ENCODE measurements around the gene TPH1. TPM values are rescaled to one million over a fixed set of nuclear protein-coding genes. Genes with fewer than 3 reads are reported as not detected.

Gene TPH1
- 0.20 TPM for total RNA-seq

DNA sequence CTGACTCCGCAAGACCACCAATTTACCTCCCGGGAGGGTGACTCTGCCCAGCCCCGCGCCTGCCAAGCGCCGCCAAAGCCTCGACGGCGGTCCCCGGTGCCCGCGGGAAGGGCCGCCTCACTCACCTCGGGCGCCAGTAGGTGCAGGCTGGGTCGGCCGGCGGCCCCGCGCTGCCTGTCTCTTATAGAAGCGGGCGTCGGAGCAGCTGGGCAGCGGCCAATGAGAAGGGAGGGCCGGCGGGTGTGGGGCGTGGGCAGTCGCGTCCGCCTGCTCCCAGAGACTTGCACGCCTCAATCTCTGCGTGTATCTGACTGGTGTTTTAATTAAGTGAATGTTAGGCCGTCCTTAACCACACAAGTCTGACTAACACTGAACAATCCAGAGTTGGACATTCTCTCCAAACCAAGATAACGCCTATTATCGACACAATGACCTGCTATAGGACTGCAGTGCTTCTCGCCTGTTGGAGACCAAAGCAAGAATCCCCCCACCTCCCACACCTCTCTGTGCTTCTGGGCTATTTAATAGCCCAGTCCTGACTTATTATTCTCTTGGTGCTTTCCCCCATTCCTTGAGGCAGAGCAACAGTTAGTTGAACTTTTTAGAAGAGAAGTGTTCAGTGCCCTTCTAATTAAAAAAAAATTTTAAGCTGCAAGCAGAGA, at the start of gene TPH1:
TSS of gene TPH1 (minus strand) at position 154 of the 662 bp plus-strand sequence. CDS start 5,507 bp downstream, outside the sequence.
- DNase-seq, result no peak

DNA sequence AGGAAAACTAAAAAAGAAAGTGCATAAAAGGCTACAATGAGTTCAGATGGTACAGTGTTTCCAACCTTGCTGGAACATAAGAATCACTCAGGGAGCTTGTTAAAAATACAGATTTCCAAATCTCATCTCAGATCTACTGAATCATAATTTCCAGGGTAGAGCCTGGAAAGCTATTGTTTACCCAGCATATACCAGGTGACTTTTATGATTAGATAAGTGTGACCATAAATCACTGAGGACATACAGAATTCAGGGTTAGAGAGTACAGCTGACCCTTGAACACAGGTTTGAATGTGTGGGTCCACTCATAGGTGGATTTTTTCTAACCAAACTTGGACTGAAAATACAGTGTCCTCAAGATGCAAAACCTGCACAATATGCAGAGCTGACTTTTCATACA, 47.9 kb upstream of the TPH1 start:
- no peak for DNase-seq

DNA sequence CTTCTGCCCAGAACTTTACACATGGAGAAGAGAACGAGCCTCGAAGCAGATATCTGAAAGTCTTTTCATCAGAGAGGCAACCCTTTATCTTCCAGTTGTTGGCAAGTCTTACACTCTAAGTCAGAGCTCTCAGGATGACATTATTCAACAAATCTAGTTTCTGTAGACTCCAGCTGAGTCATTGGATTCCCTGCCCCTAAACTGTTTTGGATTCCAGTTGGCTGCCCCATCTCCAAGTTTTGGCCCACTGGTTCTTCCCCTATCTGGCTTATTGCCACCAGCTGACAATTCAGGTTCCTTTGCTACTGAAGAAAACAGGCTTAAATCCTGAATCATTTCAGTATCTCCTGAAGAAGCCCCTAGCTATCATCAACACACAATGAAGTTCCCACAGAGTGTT, 45.7 kb upstream of the TPH1 start:
- no peak for DNase-seq

DNA sequence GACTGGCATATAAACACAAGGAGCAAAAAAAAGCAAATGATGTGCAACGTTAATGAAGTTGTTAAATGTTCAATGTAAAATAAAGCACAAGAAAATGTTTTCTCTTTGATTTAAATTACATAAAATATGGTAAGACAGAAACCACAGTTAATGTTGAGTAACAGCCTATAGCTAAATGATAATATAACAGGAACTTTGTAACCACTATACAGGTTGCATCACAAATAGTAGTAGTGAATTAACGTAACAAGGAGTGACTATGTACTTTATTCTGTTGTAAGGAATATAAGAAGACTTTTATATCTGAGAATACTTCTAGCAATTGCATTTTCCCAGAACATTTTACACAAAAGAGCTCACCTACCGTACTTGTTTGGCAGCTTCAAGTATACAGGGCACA, 42.9 kb upstream of the TPH1 start:
- DNase-seq, result no peak

DNA sequence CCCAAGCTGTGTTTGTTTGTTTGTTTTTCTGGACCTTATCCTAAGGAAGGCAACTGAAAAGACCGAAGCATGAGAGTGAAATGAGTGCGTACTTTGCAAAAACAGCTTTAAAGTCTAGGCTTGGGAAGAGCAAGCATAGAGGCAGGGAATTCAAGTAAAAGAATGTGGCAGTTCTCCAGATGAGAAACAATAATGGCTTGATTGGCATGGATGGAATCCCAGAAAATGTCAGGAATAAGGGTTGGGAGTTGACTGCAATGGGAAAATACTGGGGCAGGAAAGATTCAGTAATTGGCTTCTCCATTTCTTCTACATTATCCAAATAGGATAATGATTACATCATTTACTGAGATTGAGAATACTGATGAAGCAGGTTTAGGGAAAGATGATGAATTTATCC, 42.3 kb upstream of the TPH1 start:
- DNase-seq, result no peak

DNA sequence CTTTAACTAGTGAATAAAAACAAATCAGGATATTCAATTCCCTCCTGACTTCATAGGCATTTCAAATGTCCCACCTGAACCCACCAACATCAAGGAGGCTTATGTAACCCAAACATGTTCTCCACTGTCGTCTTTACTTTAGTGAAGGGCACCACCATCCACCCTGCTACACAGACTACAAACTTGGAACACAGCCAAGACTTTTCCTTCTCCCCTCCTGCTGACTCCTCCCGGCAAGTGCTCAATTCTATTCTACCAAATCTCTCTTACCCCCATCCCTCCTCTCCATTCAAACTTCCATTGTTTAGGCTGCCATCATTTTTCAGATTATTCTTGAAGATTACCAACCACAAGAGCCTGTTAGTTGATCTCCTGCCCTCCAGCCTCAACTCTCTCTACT, 35.5 kb upstream of the TPH1 start:
- no peak for DNase-seq

DNA sequence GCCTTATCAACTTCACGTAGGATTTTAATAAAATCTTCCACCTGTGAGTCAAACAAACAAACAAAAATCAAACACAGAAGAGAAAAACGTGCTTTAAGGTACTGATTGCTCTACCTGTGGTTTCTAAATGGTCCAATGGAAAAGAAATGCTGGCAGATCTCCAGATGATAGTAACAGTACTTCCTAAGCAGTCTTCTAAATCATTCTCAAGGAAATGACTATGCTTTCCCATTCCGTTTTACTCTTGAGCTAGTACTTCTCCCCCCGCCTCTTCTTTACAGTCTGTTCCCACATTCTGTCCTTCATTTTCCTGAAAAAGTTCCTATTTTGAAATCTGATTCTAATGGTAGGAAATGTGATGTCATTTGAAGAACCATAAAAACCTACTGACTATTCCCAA, 34.4 kb upstream of the TPH1 start:
- no peak for DNase-seq

DNA sequence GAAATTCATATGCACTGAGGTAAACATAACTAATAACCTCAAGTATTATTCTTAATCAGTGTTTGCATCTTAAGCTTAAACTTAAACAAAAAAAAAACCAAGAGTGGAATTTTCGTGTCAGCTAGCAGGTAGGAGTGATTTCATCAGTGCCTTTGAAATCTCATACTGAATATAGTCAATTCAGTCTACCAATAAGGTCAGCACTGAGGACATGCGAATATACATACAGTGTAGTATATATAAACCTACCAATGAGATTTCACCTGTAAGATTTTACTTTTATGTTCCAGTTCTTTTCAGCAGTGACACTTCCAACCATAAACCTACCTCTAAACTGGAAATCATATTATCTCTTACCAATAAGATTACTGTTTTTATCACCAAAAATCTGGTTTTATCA, 32.8 kb upstream of the TPH1 start:
- no peak for DNase-seq

DNA sequence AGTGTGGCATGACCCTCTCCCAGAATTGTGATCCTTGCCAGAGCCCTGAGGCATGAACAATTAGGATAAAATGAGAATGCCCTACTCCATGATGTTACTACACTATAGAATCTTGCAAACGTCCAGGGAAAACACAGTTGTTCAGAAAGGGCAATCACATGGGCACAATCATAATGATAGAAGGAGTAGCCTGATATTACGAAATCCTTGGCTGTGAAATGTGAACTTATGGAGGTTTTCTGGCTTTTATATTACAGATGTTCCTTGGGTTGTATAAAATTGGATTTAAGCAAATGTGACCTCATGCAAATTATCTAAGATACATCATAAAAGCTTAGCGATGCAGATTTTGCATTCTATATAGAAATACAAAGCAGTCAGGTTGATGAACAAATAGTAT, 29.4 kb upstream of the TPH1 start:
- no peak for DNase-seq

DNA sequence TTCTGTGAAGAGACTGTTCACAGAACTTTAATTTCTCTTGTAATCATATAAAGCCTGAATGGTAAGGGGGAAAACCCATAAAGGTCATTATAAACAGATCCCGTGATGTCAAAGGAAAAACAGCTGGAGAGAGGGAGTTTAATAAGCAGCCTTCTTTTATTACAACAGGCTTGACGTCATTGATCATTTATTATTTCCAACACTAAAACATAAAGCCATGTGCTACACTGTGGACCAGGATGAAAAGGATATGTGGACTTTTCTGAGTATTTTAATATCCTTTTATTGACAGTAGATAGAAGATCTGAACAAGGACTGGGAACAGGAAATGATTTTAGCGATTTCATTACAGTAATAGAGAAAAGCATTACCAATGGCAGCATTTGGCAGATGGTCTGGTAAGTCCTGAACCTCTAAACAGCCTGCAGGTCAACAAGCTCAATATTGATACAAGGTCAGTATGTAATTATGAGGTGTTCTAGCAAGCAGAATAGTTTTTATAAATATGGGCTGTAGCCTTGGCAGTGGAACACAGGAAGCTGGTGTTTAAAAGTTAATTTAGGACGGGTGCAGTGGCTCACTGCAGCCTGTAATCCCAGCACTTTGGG, 25.1 kb upstream of the TPH1 start:
- no peak for DNase-seq

DNA sequence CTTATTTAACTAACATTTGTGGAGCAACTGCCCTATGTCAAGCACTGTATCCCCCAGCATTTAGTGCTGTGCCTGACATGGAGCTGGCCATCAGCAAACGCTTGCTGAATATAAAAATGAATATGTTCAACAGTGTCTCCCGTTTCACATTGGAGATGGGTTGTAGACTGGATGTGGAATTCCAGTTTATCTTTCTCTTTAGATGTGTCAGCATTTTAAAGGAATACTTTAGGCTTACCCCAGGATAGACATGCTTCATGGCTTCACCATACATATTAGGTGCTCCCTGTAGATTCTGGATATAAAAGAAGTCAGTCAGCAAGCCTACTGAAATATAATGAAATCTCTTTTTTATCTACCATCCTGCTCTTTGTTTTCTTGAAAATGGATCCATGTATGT, 21.3 kb upstream of the TPH1 start:
- no peak for DNase-seq

DNA sequence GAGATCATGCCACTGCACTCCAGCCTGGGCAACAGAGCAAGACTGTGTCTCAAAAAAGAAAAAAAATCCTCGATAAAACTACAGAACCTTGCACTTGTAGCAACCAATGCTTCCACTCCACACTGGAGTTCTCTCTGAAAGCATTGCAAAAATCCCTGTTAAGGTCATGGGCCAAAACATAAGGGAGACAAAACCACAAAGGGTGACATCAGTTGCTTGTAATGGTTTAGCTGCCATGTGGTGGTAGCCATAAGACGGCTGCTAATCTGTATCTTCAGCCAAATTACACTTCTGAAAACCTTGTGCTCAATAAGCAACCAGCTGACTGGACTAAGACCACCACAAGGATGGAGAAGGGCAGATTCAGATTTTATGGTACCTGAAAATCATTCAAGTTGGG, 20.6 kb upstream of the TPH1 start:
- no peak for DNase-seq

DNA sequence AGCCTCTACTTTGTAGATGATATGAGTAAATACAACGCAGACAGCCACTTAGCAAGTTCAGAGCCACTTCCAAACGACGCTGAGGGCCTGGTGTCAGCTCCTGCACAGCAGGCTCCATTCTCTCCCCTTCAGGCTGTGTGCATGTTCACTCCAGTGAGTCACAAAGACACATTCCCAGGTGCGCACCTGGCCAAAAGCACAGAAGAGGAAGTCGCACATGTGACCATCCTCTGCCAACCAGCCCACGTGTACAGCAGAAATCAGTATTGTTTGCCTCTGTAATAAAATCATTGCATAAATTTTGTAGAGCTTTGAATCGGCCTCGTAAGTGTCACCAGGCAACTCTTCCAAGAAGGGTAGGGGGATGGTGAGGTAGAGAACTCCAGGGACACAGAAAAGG, 19.5 kb upstream of the TPH1 start:
- DNase-seq, result no peak

DNA sequence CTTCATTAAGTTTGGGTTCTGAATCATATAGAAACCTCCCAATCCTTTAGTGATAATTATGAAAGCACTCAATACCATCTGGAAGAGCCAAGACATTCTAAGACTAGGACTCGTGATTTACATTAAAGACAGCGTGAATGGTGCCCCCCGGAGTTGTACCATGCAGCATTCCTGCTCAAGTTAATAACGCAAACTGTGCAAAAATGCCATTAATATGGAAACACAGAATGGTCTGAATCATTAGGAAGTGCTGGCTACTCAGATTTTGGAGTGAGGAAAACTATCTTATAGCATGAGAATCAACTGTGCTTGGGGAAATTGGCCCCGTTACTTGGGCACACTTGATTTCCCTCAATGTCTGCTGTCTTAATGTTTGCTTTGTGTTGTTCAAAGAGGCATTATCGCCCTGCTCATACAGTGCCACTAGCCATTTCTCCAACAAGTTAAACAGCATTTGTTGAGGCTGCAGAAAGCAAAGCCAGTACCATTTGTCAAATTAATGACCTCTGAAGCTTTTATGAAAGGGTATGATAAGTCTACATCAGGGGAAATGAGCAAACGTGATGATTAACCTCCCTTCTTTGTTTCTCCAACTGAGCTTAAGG, 18.5 kb upstream of the TPH1 start:
- no peak for DNase-seq

DNA sequence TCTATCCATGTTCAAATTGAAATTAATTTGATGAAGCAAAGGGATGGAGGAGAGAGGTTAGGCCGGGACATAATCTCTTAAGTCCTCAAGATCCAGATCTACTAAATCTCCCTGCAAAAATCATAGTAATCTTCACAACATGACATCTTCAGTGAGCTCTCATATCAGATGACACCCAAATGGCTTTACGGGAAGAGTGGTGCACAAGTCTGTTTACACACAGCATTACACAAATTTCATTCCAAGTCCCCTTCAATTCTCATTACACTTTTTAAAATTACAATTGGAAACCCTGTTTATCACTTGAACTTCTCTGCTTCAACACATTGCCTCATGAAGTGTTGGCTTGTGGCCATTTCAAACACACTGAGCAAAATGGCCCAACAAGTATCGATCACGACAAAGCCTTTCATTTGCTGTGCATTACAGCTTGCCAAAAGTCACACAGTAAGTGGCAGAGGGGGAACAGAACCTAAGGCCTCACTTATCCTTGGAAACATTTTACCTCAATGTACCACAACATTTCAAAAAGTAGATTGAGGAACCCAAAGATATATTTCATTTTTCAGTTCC, 17.9 kb upstream of the TPH1 start:
- DNase-seq, result no peak

DNA sequence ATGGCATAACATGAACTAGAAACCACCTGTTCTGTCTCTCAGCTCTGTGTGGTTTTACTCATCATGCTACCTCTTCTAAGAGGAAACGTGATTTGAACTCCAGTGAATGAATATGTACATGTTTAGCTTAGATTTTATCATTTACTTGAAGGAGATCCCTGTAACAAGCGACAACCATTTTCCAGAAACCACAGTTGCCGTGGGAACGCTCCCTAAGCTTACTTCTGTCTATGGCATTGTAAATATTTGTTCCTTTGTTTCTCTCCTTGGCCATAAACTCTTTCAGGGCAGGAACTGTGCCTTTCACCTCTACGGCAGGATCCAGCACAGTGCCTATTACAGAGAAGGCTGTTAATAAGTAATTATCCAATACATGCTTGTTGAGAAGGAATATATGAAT, 17.1 kb upstream of the TPH1 start:
- DNase-seq, result no peak

DNA sequence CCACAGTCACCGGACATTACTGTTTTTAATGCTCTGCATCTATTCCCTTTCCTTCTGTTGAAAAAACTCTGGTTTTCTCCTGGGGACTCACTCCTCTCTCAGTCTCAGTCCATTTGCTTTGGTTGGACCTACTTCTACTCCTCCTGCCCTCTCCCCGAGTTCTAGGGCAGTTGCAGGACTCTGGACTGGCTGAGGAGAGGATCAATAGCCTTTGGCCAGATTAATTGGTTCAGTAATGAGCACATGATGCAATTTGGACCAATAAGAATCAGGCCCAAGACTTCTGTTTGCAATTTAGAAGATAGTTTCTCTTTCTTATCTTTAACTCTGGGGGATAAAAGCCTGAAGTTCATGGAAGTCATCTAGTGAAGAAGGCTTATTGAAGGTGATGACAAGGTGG, 15.3 kb upstream of the TPH1 start:
- no peak for DNase-seq

DNA sequence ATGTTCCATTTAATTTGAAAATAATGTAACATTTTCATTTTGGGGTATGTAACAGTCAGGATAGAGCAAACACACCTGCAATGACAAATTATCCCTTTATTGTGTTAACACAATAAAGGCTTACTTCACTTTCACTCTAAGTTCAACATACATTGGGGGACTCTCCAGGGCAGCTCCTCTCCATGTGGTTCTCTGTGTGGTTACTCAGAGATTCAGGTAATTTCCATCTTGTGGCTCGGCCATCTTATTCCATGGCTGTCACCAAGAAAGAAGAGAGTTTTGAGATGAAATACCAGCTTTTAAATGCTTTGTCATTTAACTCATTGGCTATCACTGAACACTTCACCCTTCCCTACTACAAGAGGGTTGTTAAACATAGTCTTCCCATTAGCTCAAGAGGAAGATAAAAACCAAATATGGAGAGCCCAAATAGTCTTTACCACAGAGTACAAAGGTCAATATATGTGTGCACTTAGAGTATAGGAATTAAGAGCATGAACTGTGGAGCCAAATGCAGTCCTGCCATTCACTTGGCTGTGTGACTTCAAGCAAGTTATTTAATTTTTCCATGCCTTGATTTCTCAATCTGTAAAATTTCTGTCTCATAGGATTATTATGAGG, 10.6 kb upstream of the TPH1 start:
- no peak for DNase-seq

DNA sequence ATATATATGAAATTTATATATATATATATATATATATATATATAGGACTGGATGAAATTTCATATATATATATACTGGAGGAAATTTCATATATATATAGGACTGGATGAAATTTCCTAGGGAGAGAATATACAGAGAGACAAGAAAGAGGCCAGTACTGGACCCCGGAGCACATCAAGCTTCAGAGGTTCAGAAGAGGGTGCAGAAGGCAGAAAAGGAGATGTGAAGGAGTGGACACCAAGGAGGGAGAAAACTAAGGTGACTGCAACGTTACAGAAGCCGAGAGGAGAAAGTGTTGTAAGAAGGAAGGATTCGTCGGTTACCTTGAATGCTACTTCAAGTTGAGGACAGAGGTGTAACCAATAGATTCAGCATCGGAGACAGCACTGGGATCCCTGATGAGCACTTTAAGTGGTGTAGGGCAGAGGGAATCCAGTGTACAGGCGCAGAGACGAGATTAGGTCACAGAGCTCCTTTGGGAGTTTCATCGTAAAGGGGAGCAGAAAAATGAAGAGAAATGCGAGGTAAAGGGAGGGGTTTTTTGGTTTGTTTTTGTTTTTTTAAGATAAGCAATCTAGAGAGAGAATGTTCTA, 8.5 kb upstream of the TPH1 start:
- no peak for DNase-seq

DNA sequence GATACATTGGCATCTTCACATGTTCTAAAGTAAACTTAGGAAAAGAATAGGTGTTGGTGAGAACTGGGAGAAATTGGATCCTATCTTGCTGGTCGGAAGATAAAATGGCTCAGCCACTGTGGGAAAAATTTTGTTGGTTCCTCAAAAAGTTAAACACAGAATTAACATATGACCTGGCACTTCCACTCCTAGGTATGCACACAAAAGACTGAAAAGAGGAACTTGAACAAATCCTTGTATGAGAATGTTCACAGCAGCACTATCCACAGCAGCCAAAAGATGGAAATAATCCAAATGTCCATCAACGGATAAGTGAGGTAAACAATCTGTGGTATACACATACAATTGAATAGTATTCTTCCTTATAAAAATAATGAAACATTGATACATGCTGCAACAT, 4.8 kb upstream of the TPH1 start:
- no peak for DNase-seq

DNA sequence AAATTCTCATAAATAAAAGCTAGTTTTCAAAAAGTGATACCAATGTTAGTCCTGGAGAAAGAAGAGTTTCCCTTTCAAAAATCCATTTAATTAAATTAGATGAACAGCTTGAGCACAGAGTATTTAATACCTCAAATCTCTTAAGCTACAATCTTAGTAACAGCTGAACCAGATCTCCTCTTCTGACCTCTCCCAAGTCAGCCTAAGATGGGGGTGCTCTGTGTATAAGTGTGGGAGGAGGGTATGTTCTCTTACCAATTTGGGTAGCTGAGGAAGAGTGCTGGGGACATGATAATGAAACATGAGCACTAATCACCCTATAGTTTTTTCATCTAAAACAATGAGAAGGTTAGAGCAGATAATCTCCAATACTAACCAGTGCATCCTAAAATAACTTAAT, 9.6 kb downstream of the TPH1 start:
- no peak for DNase-seq

DNA sequence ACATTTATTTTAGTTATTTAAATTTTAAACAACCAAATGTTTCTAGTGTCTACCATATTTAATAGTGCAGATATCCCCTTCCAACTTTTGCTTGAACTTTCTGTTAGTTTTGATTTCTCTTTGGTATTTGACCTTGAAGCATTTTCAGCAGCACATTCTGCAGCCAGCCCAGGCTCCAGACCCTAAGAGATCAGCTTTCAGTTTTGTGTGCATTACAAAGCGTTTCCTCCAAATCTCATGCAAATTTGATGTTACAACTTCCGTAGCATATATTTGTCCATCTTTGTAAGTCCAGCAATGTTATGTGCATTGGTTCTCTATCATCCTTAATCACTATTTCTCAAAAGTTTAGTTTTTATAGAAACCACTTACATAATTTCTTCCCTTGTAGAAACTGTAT, 18.6 kb downstream of the TPH1 start:
- no peak for DNase-seq

DNA sequence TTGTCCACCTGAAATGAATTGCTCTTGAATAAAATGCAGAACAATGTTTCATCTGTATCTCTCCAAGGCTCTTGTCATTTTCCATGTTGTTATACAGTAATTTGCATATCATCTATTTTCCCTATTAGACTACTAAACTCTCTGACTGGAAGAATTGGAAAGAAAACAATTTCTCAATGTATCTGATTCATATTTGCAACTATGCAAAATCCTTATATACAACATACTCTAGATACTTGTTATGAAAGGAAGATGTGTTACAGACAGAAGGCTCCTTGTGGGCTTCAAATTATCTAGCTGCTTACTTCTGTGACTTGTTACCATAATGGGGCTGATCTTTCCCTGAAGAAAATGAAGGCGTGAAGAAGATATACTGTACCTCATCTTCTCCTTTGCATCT, 23.6 kb downstream of the TPH1 start:
- DNase-seq, result no peak
